Brain microvascular endothelial cell (primary cell): ENCODE measurements around the gene GPR156.
A peak's percentile ranks its signal among the peaks of the same experiment; 100 is the strongest.

Source experiments
- DNase-seq: peaks from one replicate; pipeline ENCODE4 v3.0.0-alpha.2; 2020
- H3K27ac ChIP-seq: fragments of 250-450 bp; sonication (Bioruptor Pico); 2 replicates; pipeline ENCODE4 v1.5.1; 2020; ENCODE audit warnings: mild to moderate bottlenecking, moderate library complexity
- H3K27me3 ChIP-seq: fragments of 250-450 bp; sonication (Bioruptor Pico); replicated peaks from 2 replicates; pipeline ENCODE4 v1.5.1; 2020; ENCODE audit warnings: mild to moderate bottlenecking
- H3K36me3 ChIP-seq: fragments of 250-450 bp; sonication (Bioruptor Pico); replicated peaks from 2 replicates; pipeline ENCODE4 v1.5.1; 2020; ENCODE audit warnings: mild to moderate bottlenecking
- H3K4me3 ChIP-seq: 2 replicates; pipeline ENCODE4 v1.5.1; 2011; ENCODE audit warnings: low read depth, mild to moderate bottlenecking, control low read depth, low read length, moderate library complexity
- CTCF ChIP-seq: IDR thresholded peaks from 2 replicates; pipeline ENCODE4 v1.5.1; 2011; ENCODE audit warnings: low read depth, mild to moderate bottlenecking, moderate library complexity, low read length, control low read depth, inconsistent platforms; ENCODE audit errors: missing control alignments
- in situ Hi-C: cut with HindIII; loops from 2 replicates; pipeline ENCODE4 v1.10.0; 2017; ENCODE audit warnings: low sequenced_read_pairs, low pct_ligation_motif_present

The GPR156 gene

DNA sequence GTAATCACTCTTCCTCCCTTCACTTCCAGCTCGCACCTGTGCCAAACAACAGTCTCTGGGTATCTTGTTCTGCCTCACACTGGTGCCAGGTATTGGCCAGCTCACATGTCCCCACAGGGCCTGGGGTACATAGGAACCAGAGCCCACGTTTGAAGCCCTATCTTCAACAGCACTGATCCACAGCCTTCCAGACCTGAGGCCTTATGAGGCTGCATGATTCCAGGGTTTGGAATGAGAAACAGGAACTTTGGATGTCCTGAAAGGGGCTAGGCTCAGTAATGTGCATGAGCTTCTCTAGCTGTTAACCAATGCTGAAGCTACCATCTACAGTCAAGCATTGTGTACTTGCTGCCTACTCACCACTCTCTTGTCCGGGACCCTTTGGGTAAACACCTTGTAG, 92.4 kb downstream of the GPR156 start:
- no peaks in the 10 kb centered on the region for H3K27me3 ChIP-seq
- DNase-seq, result no peak
- in situ Hi-C loops, result no loop called here

DNA sequence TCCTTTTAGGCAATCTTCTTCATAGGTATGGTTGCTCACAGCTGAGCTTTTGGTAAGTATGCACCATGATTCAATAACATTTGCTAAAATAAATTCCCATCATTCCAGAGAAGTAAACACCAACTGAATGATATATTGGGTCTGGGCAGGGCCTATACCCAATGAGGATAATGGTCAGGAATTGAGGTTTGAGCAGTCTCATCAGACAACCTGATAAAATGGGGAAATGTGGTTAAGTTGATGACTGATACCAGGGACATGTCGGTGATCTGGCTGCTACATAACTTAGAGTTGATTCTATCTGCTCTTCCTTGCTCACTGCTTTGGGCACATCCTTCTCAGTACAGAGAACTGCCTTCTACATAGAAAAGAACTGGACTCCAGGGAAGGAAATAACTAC, 92.9 kb downstream of the GPR156 start:
- no peaks in the 10 kb centered on the region for H3K27me3 ChIP-seq
- in situ Hi-C loops, result no loop called here
- no peak overlapping the region for H3K27ac ChIP-seq
- DNase-seq, result no peak
- no peak for TF ChIP-seq CTCF
- no peak overlapping the region for H3K4me3 ChIP-seq
- no peaks in the 10 kb centered on the region for H3K36me3 ChIP-seq

More for the DNA sequence above, 92.4 kb downstream of the GPR156 start:
- no peak overlapping the region for H3K4me3 ChIP-seq
- no peaks in the 10 kb centered on the region for H3K36me3 ChIP-seq
- no peak overlapping the region for H3K27ac ChIP-seq
- TF ChIP-seq CTCF, result no peak

- Histone ChIP-seq H3K27me3 (no peaks in the 10 kb centered on the region), H3K36me3 (no peaks in the 10 kb centered on the region), H3K27ac (no peak overlapping the region), H3K4me3 (no peak overlapping the region)
- peak; percentile 43 for DNase-seq
- peak; percentile 57 for TF ChIP-seq CTCF
- in situ Hi-C loops, result no loop called here
These were observed 102.2 kb downstream of the GPR156 start for GRCh38 chr3:120182613-120183511.

GRCh38 chr3:120181632-120182031, 103.4 kb downstream of the GPR156 start:
- H3K36me3 ChIP-seq, result no peaks in the 10 kb centered on the region
- no peak overlapping the region for H3K27ac ChIP-seq
- no peak for TF ChIP-seq CTCF
- no peaks in the 10 kb centered on the region for H3K27me3 ChIP-seq
- DNase-seq, result no peak
- in situ Hi-C loops, result no loop called here
- H3K4me3 ChIP-seq, result no peak overlapping the region

- in situ Hi-C loops, result no loop called here
- Histone ChIP-seq H3K4me3 (no peak overlapping the region), H3K27me3 (no peaks in the 10 kb centered on the region), H3K27ac (no peak overlapping the region), H3K36me3 (no peaks in the 10 kb centered on the region)
- no peak for TF ChIP-seq CTCF
- no peak for DNase-seq
These were observed 104.2 kb downstream of the GPR156 start for GRCh38 chr3:120180731-120181412.
